Activated CD4-positive, CD25-positive, alpha-beta regulatory T cell treated with anti-CD3 and anti-CD28 coated beads, Interleukin-2, amount 50 U/mL, for 72 hours (primary cell): ENCODE measurements around the gene NDFIP1.
"Not testable (repeated sequence)": the region's sequence is repeated elsewhere in the genome, so short reads cannot be mapped to it uniquely, and the experiment has no call there.

Experiments used
- DNase-seq: peaks from one replicate; pipeline ENCODE4 v3.0.0; 2021

NDFIP1 gene

DNA sequence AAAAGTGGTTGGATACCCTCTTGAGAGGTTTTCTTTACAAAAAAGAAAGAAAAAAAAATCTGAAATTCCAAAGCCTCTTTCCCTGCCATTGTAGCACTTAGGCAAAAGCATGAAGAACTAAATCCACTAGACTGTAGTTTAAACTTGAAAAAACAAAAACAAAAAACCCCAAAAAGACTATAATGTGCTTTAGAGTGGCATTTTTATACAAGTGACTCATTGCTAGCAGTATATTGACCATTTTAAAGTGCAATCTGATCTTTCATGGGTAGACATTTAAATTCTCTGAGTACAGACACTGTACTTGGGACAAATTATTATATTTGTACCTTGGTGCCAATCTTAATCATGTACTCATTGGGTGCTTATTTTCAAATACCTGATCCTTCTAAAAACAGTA is 50.8 kb downstream of the NDFIP1 start:
- DNase-seq, result no peak

GRCh38 chr5:142164315-142164714 is 55.7 kb downstream of the NDFIP1 start:
- DNase-seq, result no peak

DNA sequence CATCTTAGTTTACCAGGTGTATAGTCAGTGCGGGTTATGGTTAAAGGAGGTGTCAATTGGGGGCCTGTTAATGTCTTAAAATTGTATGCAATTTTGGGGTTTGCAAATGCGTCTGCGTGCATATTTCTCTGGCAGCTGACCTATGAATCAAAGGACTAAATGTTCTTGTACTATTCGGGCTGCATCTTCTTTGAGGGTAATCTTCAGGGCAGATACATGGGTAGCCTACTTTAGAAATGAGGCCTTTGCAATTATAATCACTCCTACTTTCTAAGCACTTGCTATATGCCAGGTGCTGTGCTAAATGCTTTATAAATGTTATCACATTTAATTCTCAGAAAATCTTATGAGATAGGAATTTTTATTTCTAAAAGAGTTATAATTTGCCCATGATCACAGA is 58.2 kb downstream of the NDFIP1 start:
- DNase-seq, result no peak

GRCh38 chr5:142167458-142167857 is 58.9 kb downstream of the NDFIP1 start:
- no peak for DNase-seq

DNA sequence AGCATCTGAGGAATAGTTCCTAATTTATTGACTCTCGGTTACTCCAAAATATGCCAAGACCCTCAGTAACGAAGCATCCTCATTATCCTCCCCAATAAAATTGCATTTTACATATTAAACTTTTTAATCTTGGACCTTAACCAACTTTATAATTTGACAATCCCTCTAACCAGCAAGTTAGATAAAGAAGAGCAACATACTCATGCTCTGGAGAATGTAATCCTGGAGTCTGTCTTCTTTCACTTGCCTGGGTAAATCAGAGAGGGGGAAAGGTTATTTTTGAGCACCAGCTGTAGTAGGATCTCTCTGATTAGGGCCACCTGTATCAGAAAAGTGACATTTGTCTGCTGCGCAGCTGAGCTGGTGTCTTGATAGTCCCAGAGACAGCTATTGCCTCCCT is 59.8 kb downstream of the NDFIP1 start:
- no peak for DNase-seq

- DNase-seq, result no peak
Measured at GRCh38 chr5:142170254-142170953, 61.8 kb downstream of the NDFIP1 start.

DNA sequence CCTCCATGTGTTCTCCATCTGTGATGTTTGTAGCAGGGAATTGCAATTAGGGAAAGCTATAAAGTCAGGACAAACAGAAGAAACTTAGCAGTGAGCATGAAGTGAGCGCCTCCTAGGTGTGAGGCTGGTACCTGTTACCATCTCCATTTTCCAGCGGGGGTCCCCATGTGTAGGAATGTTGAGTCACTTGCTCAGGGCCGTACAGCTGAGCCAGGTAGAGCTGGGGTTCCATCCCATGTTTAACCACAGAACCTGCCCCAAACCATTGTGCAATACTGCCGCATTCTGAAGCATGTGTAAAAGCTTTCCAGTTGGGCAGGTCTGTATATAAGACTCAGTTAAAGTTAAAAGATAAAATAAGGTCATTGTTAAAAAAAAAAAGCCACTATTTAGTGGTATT is 62.7 kb downstream of the NDFIP1 start:
- DNase-seq, result no peak

DNA sequence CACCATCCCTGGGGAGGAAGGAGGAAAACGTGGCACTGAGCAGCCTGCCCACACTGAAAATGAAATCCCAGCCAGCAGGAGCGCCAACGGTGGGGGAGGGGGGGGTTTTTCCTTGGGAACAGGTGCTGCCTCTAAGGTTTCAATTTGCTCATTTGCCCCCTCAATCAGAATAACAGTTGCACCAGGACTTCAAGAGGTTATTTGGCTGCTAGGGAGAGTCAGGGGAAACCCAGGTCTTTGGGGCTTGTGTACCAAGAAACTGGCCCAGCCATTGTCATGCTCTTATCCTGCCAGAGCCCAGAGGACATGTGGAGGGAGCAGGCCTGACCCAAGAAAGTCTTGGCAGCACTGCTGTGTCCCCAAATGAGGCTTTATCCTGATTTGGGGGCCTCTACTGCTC is 66.5 kb downstream of the NDFIP1 start:
- no peak for DNase-seq

DNA sequence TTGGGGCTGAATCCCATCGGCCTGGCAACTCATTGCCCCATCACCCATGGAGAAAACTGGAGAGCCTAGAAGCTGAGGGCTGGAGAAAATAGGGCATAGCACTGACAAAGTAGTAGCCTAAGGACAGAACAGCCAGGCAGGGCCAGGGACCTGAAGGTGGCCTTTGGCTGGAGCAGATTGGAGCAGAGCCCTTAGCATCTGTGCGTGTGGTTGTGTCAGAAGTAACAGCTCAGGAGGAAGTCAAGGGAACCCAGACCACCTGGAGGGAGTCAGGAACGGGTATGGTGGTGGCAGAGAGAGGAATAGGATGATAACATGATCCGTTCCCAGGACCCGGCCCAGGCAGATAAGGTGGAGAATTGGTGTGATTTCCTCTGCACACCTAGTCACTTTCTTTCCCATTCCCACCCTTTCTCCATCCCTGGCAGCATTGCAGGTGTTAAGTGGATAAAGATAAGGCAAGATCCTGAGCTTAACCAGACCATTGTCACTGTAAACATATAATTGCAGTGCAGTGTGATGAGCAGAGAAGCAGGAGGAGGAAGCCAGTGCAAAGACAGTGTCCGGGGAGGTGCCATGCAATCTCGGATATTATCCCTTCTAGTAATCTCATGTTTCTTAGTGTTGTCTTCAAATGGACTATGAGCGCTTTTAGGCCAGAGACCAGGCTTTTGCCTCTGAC is 67.0 kb downstream of the NDFIP1 start:
- no peak for DNase-seq

DNA sequence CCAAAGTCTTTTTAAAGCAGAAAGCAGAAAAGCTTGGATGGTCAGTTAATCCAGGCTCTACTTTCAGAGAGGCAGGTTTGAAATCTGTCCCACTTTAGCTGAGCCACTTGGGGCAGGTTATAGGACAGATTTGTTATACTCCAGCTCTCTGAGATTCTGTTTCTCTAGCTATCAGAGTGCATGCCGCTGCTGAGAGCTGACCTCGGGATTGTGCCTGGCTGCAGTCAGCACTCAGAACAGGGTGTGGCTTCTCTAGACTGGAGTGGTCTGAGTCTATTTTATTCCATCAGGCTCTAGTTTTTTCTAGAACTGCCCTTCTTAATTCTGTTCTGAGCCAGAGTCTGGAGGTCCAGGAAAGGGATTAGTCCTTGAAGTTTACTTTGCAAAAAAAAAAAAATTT is 67.7 kb downstream of the NDFIP1 start:
- no peak for DNase-seq

DNA sequence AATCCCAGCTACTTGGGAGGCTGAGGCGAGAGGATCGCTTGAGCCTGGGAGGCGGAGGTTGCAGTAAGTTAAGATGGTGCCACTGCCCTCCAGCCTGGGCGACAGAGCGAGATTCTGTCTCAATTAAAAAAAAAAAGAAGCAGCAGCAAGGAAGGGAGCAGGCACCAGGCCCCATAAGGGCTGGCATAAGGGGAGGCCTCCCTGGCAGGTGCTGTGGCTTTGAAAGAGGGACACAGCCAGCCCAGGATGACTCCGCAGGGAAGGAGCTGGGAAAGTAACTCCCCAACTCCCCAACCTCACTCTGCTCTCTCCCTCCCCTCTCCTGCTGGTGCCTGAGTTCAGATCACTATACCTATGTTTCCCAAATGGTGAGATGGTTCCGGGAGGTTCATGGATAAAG is 70.1 kb downstream of the NDFIP1 start:
- no peak for DNase-seq

DNA sequence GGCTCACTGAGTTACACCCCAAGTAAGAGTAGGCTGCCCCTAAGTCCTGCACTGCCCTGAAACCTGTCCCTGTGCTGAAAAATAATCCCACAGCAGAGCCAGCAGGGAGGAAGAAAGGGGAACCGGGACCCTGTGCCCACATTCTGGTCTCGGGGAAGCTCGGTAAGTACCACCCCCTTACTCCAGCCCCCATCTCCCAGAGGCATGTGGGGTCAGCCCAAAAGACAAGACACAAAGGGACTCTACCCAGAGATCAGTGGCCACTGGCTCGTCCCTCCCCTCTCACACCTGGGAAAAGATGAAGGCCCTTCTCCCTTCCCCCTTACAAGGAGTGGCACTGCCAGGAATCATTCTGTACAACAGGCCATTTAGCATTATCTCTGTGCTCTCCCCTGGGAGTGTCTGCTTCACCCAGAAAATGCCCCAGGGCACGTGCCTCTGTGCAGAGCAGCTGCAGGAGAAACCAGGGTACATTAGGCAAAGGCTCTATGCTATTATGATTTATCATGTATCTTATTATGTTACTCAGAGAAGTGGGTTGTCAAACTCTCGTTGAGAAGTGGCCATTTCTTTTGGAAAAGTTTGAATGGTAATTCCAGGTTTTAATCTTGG is 71.3 kb downstream of the NDFIP1 start:
- no peak for DNase-seq

DNA sequence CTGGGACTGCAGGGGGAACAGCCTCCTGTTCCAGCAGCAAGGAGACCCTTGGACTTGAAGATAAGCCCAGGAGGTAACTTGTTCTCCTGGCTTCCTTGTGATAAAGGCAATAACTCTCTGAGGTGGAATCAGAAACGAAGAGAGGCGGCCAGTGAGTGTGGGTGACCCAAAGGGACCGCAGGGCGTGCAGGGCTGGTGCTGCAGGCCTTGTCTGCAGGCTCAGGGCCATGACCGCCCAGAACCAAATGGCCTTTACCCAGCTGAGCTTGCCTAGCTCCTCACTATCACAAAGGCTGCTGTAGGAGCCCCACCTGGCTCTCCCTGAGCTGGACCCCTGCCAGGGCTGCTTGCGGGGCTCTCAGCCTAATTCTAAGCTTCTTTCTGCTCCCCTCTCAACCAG is 72.5 kb downstream of the NDFIP1 start:
- no peak for DNase-seq

DNA sequence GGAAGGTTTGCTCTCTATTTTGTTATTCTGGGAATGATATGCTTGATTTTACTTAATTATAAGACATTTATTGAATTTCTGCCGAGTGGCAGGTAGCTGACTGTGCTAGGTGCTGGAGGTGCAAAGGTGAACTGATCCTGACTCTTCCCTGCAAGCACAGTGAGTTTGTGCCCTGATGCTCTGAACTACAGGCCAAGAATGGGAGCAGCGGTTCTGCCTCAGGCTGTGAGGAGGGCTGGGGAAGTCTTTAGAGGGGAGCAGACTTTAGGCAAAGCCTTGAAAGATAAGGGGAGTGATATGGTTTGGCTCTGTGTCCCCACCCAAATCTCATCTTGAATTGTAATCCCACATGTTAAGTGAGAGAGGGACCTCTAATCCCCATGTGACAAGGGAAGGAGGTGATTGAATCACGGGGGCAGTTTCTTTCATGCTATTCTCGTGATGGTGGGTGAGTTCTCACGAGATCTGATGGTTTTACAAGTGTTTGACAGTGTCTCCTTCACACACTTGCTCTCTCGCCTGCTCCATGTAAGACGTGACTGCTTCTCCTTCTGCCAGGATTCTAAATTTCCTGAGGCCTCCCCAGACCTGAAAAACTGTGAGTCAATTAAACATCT is 73.1 kb downstream of the NDFIP1 start:
- no peak for DNase-seq

DNA sequence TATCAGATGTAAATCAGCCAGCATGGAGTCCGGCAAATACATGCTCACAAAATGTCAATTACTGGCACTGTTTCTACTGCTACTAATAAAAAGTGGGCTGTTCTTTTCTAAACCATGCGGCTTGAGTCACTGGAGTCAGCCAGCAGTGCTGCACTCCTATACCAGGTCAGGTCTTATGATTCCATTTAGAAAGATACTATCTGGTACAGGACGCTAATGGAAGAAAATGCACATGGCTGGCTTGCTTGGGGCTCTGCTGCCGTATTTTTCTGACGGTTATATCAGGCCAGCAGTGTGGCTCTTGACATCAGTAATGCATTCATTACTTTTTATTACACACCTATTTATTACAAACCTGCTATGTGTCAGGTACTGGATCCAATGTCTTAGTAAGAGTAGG is 74.3 kb downstream of the NDFIP1 start:
- DNase-seq, result no peak

DNA sequence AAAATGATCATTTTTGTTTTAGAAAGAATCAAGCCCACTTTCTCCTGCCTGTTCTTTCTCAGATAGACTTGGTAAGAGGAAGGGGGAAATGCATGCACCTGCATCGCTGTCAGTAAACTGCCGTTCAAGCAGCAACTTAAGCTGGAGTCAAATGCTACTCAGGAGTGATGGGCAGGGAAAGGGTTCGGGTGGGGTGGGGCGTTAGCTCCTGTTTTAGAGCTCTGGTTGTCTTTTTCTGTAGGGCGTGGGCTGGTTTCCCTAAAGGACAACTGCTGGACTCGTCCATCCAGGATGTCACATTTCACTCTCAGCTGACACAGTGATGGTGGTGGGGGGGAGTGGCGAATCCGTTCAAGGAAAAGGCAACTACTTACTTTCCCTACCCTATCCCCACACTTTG is 75.0 kb downstream of the NDFIP1 start:
- no peak for DNase-seq

- DNase-seq, result no peak
Measured at GRCh38 chr5:142184988-142185387, 76.4 kb downstream of the NDFIP1 start.

DNA sequence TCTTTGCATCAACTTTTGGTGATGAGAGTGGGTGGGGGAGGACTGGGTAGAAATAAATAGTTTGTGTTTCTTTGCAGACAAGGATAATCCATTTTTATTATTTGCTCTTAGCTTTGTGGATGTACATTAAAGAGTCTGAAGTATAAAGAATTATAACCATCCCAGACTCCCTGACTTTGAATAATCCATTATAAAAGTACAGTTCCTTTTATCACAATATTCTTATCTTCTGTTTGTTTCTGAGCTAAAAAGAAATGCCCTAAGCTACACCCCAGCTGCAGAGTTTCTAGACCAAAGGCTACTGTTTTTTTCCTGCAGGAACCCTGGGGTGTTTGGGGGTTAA is 77.9 kb downstream of the NDFIP1 start:
- no peak for DNase-seq

GRCh38 chr5:142186857-142187594 is 78.4 kb downstream of the NDFIP1 start:
- no peak for DNase-seq

DNA sequence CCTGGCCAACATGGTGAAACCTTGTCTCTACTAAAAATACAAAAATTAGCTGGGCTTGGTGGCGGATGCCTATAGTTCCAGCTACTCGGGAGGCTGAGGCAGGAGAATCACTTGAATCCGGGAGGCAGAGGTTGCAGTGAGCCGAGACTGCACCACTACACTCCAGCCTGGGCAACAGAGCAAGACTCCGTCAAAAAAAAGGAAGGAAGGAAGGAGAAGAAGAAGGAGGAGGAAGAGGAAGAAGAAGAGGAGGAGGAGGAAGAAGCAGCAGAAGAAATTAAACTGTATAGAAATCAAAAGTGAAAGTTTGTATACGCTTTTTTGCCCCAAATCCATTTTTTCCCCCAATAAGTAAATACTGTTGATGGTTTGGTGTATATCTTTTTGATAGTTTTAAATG is 80.1 kb downstream of the NDFIP1 start:
- not testable (repeated sequence) for DNase-seq

DNA sequence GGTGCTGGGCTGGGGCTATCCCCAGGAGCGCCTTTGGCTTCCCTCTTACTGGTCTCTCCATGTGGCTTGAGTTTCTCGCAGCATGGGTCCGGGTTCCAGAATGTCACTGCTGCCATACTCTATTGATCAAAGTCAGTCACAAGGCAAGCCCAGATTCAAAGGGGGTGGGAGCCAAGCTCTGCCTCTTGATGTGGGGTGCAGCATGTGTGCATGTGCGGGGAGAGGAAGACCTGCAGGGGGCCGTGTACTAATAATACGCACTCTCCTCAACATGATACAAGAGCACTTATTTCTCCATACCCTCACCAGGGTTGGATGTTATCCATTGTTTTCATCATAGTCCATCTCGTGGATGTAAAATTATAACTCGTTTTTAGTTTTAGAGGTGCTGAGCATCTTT is 81.2 kb downstream of the NDFIP1 start:
- DNase-seq, result no peak

DNA sequence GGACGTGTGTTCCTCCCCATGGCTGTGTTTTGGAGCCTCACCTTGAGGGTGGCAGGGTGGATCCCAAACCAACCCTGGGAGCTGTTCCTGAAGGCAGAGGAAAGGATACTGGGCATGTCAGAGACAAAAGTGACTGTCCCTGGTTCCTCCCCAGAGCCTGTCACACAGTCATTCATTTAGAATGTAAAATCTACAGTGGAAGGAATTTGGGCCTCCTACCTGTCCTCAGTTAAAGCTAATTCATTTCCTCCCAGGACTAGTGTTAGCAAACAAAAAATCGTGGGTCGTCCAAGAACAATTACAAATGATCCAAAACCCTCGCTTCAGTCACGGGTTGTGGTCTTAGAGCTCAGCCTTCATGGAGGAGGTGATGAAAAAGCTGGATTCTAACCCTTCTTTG is 83.2 kb downstream of the NDFIP1 start:
- DNase-seq, result no peak
